GOT3 (cell line): ENCODE measurements around the gene ZNF565.
"Not testable (repeated sequence)": the region's sequence is repeated elsewhere in the genome, so short reads cannot be mapped to it uniquely, and the experiment has no call there.

Experiments used
- DNase-seq: peaks from one replicate; lab custom pipeline; 2025; ENCODE audit warnings: mixed read lengths; lab: John Stamatoyannopoulos, UW

ZNF565 gene

GRCh38 chr19:36149673-36150406, 64.6 kb downstream of the ZNF565 start:
- DNase-seq = no peak

GRCh38 chr19:36144624-36145023, 69.8 kb downstream of the ZNF565 start:
- DNase-seq = no peak

GRCh38 chr19:36142496-36142895, 72.0 kb downstream of the ZNF565 start:
- no peak for DNase-seq

GRCh38 chr19:36142046-36142445, 72.4 kb downstream of the ZNF565 start:
- no peak for DNase-seq

GRCh38 chr19:36141039-36141927, 73.2 kb downstream of the ZNF565 start:
- peak; percentile 34 for DNase-seq

GRCh38 chr19:36140304-36141038, 74.0 kb downstream of the ZNF565 start:
- no peak for DNase-seq

GRCh38 chr19:36139473-36140303, 74.8 kb downstream of the ZNF565 start, which contains the start of gene CAPNS1:
TSS of gene CAPNS1 (plus strand) at chr19:36140066. CDS start at chr19:36141012, 946 bp downstream.
- DNase-seq = peak; percentile 88

- DNase-seq = no peak
These were observed 75.4 kb downstream of the ZNF565 start for GRCh38 chr19:36139120-36139472.

- DNase-seq = no peak
These were observed 77.3 kb downstream of the ZNF565 start for GRCh38 chr19:36136964-36137686.

- not testable (repeated sequence) for DNase-seq
These were observed 79.6 kb downstream of the ZNF565 start for GRCh38 chr19:36134867-36135266.
